ENCODE data around the gene RBKS.
"Not testable (repeated sequence)": the region's sequence is repeated elsewhere in the genome, so short reads cannot be mapped to it uniquely, and the experiment has no call there.

Gene RBKS

GRCh38 chr2:27886322-27886721 is 3.9 kb downstream of the RBKS start:
- TF ChIP-seq CTCF (IDR thresholded peaks at IDR 0.05; ENCODE audit: extremely low read depth, missing control alignments), result no peak
- no peak for DNase-seq (ENCODE audit: low spot score)

GRCh38 chr2:27885661-27886060 is 4.5 kb downstream of the RBKS start:
- no peak for TF ChIP-seq CTCF (IDR thresholded peaks at IDR 0.05; ENCODE audit: extremely low read depth, missing control alignments)
- no peak for DNase-seq (ENCODE audit: low spot score)

GRCh38 chr2:27885234-27885633 is 5.0 kb downstream of the RBKS start:
- no peak for TF ChIP-seq CTCF (IDR thresholded peaks at IDR 0.05; ENCODE audit: extremely low read depth, missing control alignments)
- DNase-seq (ENCODE audit: low spot score), result no peak

- no peak for TF ChIP-seq CTCF (IDR thresholded peaks at IDR 0.05; ENCODE audit: extremely low read depth, missing control alignments)
- DNase-seq (ENCODE audit: low spot score), result no peak
Measured at GRCh38 chr2:27884601-27885000, 5.6 kb downstream of the RBKS start.

GRCh38 chr2:27882584-27882922 is 7.6 kb downstream of the RBKS start:
- DNase-seq (ENCODE audit: low spot score), result not testable (repeated sequence)

- not testable (repeated sequence) for DNase-seq (ENCODE audit: low spot score)
Measured at GRCh38 chr2:27881815-27882583, 8.2 kb downstream of the RBKS start.

GRCh38 chr2:27878825-27879224 is 11.4 kb downstream of the RBKS start:
- no peak for TF ChIP-seq CTCF (IDR thresholded peaks at IDR 0.05; ENCODE audit: extremely low read depth, missing control alignments)
- DNase-seq (ENCODE audit: low spot score), result no peak

- no peak for TF ChIP-seq CTCF (IDR thresholded peaks at IDR 0.05; ENCODE audit: extremely low read depth, missing control alignments)
- no peak for DNase-seq (ENCODE audit: low spot score)
Measured at GRCh38 chr2:27875089-27875881, 14.9 kb downstream of the RBKS start.

Data from GM20000 (cell line).